Measurements from ENCODE around the gene IFNLR1. TPM values are rescaled to one million over a fixed set of nuclear protein-coding genes. Genes with fewer than 3 reads are reported as not detected.

The IFNLR1 gene
- total and polyA plus RNA-seq, 9 of the 15 experiments (the other 6 are each of a cell fraction or from before 2014, with no cell fraction given): not detected

GRCh38 chr1:24147816-24148215, 39.3 kb downstream of the IFNLR1 start:
- H3K9me1 ChIP-seq (ENCODE audit: control insufficient read depth, insufficient read depth, low read length): no peaks in the 10 kb centered on the region
- H3K36me3 ChIP-seq (ENCODE audit: control insufficient read depth, insufficient read depth, low read length): no peaks in the 10 kb centered on the region
- no TSS peak for BruUV-seq (replicated peaks)
- intact Hi-C loops (cut with micrococcal nuclease): no loop called here
- ChIA-PET CTCF (ENCODE audit: low intra/inter-chr PET ratio) (no interaction called here), POLR2A (interaction anchor here (0.6 to 1.1 kb wide), 3 partner anchors 14 to 183 kb away, joined by 3 read pairs; no protein-coding TSS in a partner anchor)
- in situ Hi-C loops (cut with MboI): no loop called here
- no peaks in the 10 kb centered on the region for H3K79me2 ChIP-seq (ENCODE audit: control insufficient read depth, insufficient read depth, low read length)
- FAIRE-seq (no peak), DNase-seq (ENCODE audit: extremely low read depth in 1 of 4, low spot score in 3 of 4) (no peak), ATAC-seq (no peak)
- H3K4me3 ChIP-seq: no peak overlapping the region
- no peak overlapping the region for H3K9ac ChIP-seq (ENCODE audit: insufficient read depth in 1 of 2, low read depth in 2 of 2, low read length in 2 of 2)
- no peaks in the 10 kb centered on the region for H3K9me3 ChIP-seq (replicated peaks; ENCODE audit: control insufficient read depth, insufficient read depth, low read depth, low read length)
- peaks cover 8 to 9% of the 10 kb centered on the region in 2 experiments; a peak in 3 of 5 replicates for H3K4me1 ChIP-seq (replicated peaks in 1 of 2; ENCODE audit: control insufficient read depth in 2 of 2, insufficient read depth in 2 of 2, low read length in 2 of 2)
- peaks cover 10% of the 10 kb centered on the region for H4K20me1 ChIP-seq (replicated peaks; ENCODE audit: control insufficient read depth, insufficient read depth, low read length)
- H3K4me2 ChIP-seq (ENCODE audit: insufficient read depth, low read length): no peak overlapping the region
- H3K27me3 ChIP-seq (ENCODE audit: control insufficient read depth in 2 of 2, insufficient read depth in 2 of 2, low read length in 2 of 2): peaks cover 45 to 64% of the 10 kb centered on the region in 2 experiments
- H2AFZ ChIP-seq (ENCODE audit: low read depth, low read length): no peak overlapping the region
- 4% methylated on average over 6 of the region's 6 CpGs for WGBS (ENCODE audit: insufficient coverage, low coverage, missing lambda C conversion rate)
- TF ChIP-seq RBM39 (optimal IDR thresholded peaks at IDR 0.05; ENCODE audit: low read depth, low read length) (no peak), AFF4 (CRISPR knock-in tag; IDR thresholded peaks at IDR 0.05) (no peak), CBX2 (IDR thresholded peaks at IDR 0.05; ENCODE audit: insufficient read depth, low read length, poor library complexity, severe bottlenecking) (no peak), MAFF (IDR thresholded peaks at IDR 0.05; ENCODE audit: low read length) (no peak), POLR2G (IDR thresholded peaks at IDR 0.05; ENCODE audit: low read depth, low read length) (no peak), SRF (CRISPR knock-in tag; IDR thresholded peaks at IDR 0.05) (no peak), E2F3 (CRISPR knock-in tag; IDR thresholded peaks at IDR 0.05) (no peak), MCM3 (IDR thresholded peaks at IDR 0.05) (no peak), ZBTB17 (CRISPR knock-in tag; IDR thresholded peaks at IDR 0.05) (no peak)
- H3K27ac ChIP-seq (ENCODE audit: extremely low read depth, low read depth, low read length): no peak overlapping the region

All from K562 (cell line).